Parathyroid adenoma (tissue), 2 donors: ENCODE results near the gene PNPO.

Experiments used
- H2AFZ ChIP-seq: fragments of 300-600 bp; sonication (generic); one replicate; pipeline ENCODE4 v1.7.0; 2017; ENCODE audit warnings: antibody characterized with exemption, mild to moderate bottlenecking
- H3K27ac ChIP-seq: fragments of 300-600 bp; sonication (generic); one replicate; pipeline ENCODE4 v1.7.0; 2017
- H3K27me3 ChIP-seq: fragments of 300-600 bp; sonication (generic); one replicate; pipeline ENCODE4 v1.7.0; 2017; ENCODE audit warnings: low read length; ENCODE audit not compliant: control insufficient read depth, insufficient read depth
- H3K36me3 ChIP-seq: fragments of 300-600 bp; sonication (generic); one replicate; pipeline ENCODE4 v1.7.0; 2017; ENCODE audit warnings: low read length; ENCODE audit not compliant: control insufficient read depth, insufficient read depth
- H3K4me1 ChIP-seq: fragments of 300-600 bp; sonication (generic); one replicate; pipeline ENCODE4 v1.7.0; 2017; ENCODE audit warnings: control low read depth
- H3K4me2 ChIP-seq: fragments of 300-600 bp; sonication (generic); one replicate; pipeline ENCODE4 v1.7.0; 2017; ENCODE audit warnings: low read length
- H3K4me3 ChIP-seq: fragments of 300-600 bp; sonication (generic); one replicate; pipeline ENCODE4 v1.7.0; 2017; ENCODE audit warnings: low read depth, low read length
- H3K79me2 ChIP-seq: fragments of 300-600 bp; sonication (generic); one replicate; pipeline ENCODE4 v1.7.0; 2017; ENCODE audit warnings: control low read depth
- H3K9ac ChIP-seq: fragments of 300-600 bp; sonication (generic); one replicate; pipeline ENCODE4 v1.7.0; 2017; ENCODE audit warnings: mild to moderate bottlenecking
- H3K9me3 ChIP-seq: fragments of 300-600 bp; sonication (generic); one replicate; pipeline ENCODE4 v1.7.0; 2017; ENCODE audit warnings: low read length; ENCODE audit not compliant: control insufficient read depth
- CTCF ChIP-seq: fragments of 300-600 bp; sonication (generic); IDR thresholded peaks from one replicate; pipeline ENCODE4 v1.7.0; 2017; ENCODE audit warnings: antibody characterized with exemption, mild to moderate bottlenecking
- donor health status: primary hyperparathyroidism.

PNPO gene

GRCh38 chr17:47952171-47953021 is 11.0 kb downstream of the PNPO start:
- Histone ChIP-seq H3K4me2 (no peak overlapping the region), H3K4me3 (no peak overlapping the region), H3K9ac (no peak overlapping the region), H2AFZ (no peak overlapping the region), H3K27me3 (no peaks in the 10 kb centered on the region), H3K79me2 (no peaks in the 10 kb centered on the region), H3K36me3 (no peaks in the 10 kb centered on the region), H3K9me3 (no peaks in the 10 kb centered on the region), H3K4me1 (peaks cover 11% of the 10 kb centered on the region), H3K27ac (no peak overlapping the region)
- TF ChIP-seq CTCF = no peak

GRCh38 chr17:47953909-47954308 is 12.5 kb downstream of the PNPO start:
- no peak overlapping the region for H3K4me2 ChIP-seq
- no peaks in the 10 kb centered on the region for H3K27me3 ChIP-seq
- H3K27ac ChIP-seq = no peak overlapping the region

GRCh38 chr17:47955497-47956461 is 14.4 kb downstream of the PNPO start:
- H3K27ac ChIP-seq = no peak overlapping the region
- no peaks in the 10 kb centered on the region for H3K79me2 ChIP-seq
- no peak overlapping the region for H3K9ac ChIP-seq
- H2AFZ ChIP-seq = no peak overlapping the region
- no peak overlapping the region for H3K4me3 ChIP-seq
- TF ChIP-seq CTCF = no peak
- no peaks in the 10 kb centered on the region for H3K36me3 ChIP-seq
- H3K27me3 ChIP-seq = no peaks in the 10 kb centered on the region
- peaks cover 6% of the 10 kb centered on the region for H3K4me1 ChIP-seq
- no peaks in the 10 kb centered on the region for H3K9me3 ChIP-seq
- no peak overlapping the region for H3K4me2 ChIP-seq

More at GRCh38 chr17:47953909-47954308, 12.5 kb downstream of the PNPO start:
- no peak for TF ChIP-seq CTCF
- Histone ChIP-seq H3K79me2 (no peaks in the 10 kb centered on the region), H3K4me3 (no peak overlapping the region), H3K9ac (no peak overlapping the region), H3K36me3 (no peaks in the 10 kb centered on the region), H2AFZ (no peak overlapping the region), H3K9me3 (no peaks in the 10 kb centered on the region), H3K4me1 (peaks cover 13% of the 10 kb centered on the region)

GRCh38 chr17:47956791-47957590 is 15.6 kb downstream of the PNPO start:
- Histone ChIP-seq H3K79me2 (no peaks in the 10 kb centered on the region), H3K9ac (no peak overlapping the region), H3K4me1 (peaks cover 6% of the 10 kb centered on the region), H3K36me3 (no peaks in the 10 kb centered on the region), H3K4me3 (no peak overlapping the region), H3K4me2 (peak overlapping the region; percentile 21), H3K27ac (no peak overlapping the region), H3K9me3 (no peaks in the 10 kb centered on the region), H2AFZ (peak overlapping the region; percentile 50), H3K27me3 (no peaks in the 10 kb centered on the region)
- no peak for TF ChIP-seq CTCF
